Stimulated activated CD8-positive, alpha-beta memory T cell treated with anti-CD3 and anti-CD28 coated beads, Interleukin-4, amount 100 ng/mL, for 24 hours (primary cell): ENCODE measurements around the gene SORCS2.

Experiments
- DNase-seq: peaks from one replicate; pipeline ENCODE4 v3.0.0-alpha.2; 2020; ENCODE audit warnings: low read depth

The SORCS2 gene

GRCh38 chr4:7393601-7394575 is 201.6 kb downstream of the SORCS2 start:
- no peak for DNase-seq

DNA sequence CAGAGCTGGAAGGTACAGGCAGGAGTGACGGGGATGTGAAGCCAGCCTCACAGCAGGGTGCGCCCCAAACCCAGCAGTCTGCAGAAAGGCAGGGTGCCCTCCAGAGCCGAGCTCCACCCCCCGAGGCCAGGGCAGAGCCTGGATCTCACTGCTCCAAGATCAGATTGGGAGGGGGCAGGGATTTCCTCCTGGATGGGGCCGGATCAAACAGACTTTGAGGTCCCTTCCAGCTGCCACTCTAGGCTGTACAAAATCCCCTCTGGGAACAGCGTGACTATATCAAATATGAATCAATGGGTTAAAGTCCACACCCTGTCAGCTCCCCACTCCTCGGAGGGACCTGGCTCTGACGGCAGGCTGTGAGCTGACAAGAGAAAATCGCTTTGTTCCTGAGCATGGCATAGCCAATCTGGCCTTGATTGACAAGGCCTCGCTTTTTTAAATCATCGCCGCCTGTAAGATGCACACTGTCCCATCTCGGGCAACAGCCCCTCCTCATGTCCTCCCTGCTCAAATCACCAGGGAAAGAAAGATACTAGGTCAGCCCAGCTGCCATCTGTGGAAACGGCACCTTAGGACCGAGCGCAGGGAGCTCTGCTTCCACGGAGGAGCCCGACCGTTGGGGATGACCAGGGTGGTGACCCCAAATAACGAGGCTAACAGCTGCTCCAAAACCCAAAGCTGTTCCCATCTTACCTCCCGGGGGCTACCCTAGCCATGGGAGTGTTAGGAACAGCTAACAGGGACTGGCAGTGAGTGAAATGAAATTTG is 202.5 kb downstream of the SORCS2 start:
- no peak for DNase-seq

- no peak for DNase-seq
Measured at GRCh38 chr4:7395645-7396044, 203.3 kb downstream of the SORCS2 start.

DNA sequence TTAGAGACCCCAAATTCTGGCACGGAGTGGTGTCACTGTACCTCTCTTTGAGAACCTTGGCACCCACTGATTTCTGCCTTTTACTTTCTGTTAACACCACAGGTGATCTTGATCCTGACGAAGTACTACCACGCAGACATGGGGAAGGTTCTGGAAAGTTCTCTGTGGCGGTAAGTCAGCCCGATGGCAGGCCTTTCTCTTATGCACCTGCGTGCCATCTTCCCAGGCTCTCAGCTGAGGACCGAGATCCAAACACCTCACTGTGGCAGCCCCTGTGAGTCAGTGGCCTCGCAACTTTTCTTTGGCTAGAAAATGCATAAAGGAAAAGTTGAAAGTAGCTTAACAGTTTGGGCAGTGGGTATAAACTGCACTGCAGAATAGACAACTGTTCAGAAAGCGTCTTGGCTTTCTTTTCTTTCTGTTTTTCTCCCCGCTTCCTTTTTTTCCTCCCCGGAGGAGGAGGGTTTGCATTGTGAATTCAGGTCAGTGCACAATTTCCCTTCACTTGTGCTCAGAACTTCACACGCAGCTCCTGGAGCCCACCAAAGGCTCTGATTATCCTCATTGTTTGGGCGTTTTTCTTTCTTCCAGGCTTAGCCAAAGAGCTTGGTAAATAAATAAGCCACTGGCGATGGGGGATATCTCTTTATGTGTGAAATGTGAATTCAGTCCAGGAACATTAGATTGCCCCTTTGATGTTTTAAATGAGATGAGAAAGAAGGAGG is 204.0 kb downstream of the SORCS2 start:
- no peak for DNase-seq

GRCh38 chr4:7397206-7398103 is 205.1 kb downstream of the SORCS2 start:
- no peak for DNase-seq

GRCh38 chr4:7398104-7398423 is 205.7 kb downstream of the SORCS2 start:
- no peak for DNase-seq

DNA sequence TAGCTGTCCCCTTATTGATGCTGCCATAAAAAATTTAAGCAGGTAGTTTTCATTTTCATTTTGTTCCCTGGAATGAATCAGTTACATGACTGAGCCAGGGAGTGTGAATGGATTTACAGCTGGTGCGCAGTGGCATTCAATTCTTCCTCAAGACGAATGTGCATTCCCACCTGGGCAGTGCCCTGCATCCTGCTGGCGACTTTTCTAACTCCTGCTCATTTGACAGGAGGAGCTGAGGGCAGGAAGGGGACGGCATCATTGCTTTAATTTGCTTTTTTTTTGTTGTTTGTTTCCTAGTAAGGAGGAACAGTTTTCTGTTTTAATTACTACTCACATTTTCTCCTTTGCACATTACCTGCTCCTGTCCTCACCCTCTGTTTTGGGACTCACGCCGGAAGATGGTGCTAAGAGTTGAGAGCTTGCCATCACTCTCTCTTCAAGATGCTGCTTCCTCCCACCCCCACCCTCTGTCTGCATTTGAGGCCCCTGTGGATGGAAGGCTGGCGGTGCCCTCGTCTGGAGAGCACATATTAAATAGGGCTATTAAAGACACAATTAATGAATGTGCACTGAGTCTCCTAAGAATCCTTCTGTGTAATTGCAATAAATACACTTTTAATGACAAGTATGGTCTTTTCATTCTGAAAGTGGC is 206.6 kb downstream of the SORCS2 start:
- DNase-seq, result no peak

DNA sequence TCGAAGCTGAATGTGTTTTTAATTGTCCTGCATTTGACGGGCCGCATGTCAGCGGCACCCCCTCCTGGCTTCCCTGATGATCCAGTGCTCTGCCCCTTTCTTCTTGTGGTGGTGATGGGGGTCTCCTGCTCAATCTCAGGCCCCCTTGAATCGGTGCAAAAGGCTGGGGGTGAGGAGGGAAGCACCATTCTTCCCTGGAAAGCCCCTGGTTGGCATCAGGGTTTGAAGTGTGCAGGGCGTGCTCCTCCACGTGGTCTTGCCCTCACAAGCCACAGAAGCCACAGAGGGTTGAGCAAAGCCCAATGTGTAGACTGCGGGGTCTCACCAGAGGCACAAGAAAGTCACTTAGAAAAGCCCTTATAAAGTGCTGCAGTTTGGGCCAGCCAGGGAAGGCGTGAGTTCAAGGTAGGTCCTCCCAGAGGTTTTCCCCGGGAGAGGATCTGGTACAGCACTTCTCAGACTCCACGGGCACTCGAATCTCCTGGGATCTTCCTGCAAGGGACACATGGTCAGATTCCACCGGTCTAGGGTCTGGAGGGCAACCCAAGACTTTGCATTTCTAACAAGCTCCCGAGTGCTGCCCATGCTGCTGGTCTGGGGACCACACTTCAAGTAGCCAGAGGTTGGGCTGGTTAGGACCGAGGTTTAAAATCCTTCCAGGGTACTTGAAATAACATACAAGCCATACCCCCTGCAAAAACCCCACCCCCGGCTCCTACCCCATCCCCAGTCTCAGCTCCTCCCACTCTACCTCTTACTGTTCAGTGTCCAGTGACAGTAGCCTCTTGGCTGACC is 207.3 kb downstream of the SORCS2 start:
- DNase-seq, result no peak

GRCh38 chr4:7400671-7401298 is 208.4 kb downstream of the SORCS2 start:
- DNase-seq, result no peak

GRCh38 chr4:7402526-7402925 is 210.2 kb downstream of the SORCS2 start:
- no peak for DNase-seq

GRCh38 chr4:7403001-7403400 is 210.7 kb downstream of the SORCS2 start:
- no peak for DNase-seq

GRCh38 chr4:7408166-7408565 is 215.8 kb downstream of the SORCS2 start:
- no peak for DNase-seq

DNA sequence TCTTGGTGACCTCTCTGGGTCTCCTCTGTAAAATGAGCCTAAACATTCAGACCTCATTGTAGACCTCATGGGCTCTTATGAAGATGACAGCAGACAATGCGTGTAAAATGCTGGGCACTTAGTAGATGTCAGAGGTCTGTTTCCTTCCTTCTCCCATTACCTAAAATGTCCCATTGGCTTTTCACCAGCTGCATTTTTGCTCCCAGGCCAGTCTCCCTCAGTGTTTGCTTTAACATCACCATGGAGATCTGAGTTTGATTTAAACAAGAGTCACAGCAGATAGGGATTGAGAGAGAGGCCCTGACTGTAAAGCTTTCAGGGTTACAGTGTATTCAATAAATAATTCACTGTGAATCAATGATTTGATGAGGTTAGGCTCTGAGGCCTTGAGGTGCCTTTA is 218.1 kb downstream of the SORCS2 start:
- DNase-seq, result no peak

- DNase-seq, result no peak
Measured at GRCh38 chr4:7411491-7411890, 219.2 kb downstream of the SORCS2 start.

DNA sequence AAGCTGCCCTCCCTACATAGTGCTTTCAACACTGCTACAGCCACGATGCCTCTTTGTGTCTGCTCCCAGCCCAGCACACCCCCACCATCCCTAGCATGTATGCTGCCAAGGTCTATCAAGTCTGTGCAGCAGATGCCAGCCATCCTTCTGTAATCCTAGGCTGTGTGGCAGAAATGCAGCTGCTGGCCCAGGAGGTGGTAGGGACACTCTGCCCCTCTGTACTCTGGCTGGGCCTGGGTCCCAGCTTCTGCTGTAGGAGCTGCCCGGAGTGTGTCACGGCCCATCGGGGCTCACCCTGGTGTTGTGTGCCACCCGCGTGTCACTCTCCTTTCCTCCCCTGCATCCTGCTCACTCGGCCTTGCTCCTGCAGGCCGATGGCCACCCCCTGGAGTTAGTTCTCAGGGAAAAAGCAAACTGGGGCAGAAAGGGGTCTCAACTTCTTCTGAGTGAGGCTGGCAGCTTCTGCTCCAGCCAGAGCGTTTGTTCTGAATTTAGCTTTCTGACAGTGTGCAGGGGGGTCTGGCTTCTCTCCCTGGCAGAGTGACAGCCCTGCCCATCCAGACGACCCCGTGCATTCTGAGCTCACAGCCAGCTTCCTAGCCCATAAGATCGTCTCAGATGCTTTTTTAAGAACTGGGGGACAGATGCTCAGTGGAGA is 219.7 kb downstream of the SORCS2 start:
- no peak for DNase-seq

DNA sequence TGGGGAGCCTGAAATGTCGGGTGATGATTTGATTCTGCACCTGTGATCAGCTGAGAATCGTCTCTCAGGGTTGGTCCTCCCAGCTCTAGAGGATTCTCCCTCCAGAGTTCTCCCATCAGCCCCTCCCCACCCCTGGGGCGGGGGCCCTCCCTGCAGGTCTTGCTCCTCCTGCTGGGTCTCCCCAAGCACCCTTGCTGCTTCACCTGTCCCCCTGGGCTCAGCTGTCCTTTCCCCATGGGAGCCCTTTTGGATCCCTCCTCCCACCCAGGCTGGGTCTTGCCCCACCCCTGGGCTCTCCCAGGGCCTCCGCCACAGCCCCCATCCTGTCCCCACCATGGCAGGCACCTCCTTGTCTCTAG is 220.2 kb downstream of the SORCS2 start:
- no peak for DNase-seq

GRCh38 chr4:7414046-7414445 is 221.7 kb downstream of the SORCS2 start:
- DNase-seq, result no peak

DNA sequence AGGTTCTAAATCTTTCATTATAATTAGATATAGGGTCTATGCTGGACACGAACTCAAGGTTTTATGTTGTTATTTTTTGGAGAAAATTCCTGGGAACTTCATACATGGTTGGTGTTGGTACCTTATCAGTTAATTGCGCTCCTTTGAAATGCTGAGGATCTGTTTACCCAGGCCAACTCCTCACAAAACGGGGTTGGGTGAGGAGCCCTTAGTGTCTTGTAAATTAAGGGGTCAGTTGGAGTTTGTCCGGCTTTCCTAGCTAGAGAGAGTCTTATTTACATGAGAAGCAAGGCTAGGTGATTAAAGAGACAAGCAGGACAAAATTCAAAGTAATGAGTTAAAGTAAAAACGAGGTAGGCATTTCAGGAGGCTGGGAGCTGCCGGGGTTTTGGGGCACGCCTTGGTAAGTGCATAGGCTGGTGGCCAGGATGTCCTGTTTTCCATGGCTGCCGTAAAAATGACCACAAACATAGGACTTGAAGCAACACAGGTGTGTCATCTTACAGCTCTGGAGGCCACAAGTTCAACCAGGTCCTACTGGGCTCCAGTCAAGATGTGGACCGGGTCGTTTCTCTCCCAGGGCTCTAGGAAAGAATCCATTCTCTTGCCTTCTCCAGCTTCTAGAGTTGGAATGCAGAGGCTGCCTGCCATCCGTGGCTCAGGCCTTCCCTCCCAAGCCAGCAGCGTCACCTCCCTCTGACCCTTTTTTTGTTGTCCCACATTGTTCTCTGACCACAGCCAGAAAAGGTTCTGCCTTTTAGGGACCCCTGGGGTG is 222.6 kb downstream of the SORCS2 start:
- no peak for DNase-seq
